Smooth muscle cell of the pulmonary artery (primary cell): Measurements from ENCODE around the gene ZNF280D. TPM values are rescaled to one million over a fixed set of nuclear protein-coding genes. Genes with fewer than 3 reads are reported as not detected.

ENCODE experiments used
- total RNA-seq: library from RNA; depleted of rRNA; stranded (reverse); fragments of >200 nt; gene quantifications from 2 replicates; pipeline ENCODE4 v1.2.3, GENCODE V29; 2014

The ZNF280D gene, protein sequence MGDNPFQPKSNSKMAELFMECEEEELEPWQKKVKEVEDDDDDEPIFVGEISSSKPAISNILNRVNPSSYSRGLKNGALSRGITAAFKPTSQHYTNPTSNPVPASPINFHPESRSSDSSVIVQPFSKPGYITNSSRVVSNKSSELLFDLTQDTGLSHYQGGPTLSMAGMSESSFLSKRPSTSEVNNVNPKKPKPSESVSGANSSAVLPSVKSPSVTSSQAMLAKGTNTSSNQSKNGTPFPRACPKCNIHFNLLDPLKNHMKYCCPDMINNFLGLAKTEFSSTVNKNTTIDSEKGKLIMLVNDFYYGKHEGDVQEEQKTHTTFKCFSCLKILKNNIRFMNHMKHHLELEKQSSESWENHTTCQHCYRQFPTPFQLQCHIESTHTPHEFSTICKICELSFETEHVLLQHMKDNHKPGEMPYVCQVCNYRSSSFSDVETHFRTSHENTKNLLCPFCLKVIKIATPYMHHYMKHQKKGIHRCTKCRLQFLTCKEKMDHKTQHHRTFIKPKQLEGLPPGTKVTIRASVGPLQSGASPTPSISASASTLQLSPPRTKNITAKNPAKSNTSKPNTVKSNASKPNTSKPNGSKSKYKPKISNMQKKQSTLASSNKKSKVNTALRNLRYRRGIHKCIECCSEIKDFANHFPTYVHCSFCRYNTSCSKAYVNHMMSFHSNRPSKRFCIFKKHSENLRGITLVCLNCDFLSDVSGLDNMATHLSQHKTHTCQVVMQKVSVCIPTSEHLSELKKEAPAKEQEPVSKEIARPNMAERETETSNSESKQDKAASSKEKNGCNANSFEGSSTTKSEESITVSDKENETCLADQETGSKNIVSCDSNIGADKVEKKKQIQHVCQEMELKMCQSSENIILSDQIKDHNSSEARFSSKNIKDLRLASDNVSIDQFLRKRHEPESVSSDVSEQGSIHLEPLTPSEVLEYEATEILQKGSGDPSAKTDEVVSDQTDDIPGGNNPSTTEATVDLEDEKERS
- 22.3 and 29.1 TPM in 2 replicates for total RNA-seq

DNA sequence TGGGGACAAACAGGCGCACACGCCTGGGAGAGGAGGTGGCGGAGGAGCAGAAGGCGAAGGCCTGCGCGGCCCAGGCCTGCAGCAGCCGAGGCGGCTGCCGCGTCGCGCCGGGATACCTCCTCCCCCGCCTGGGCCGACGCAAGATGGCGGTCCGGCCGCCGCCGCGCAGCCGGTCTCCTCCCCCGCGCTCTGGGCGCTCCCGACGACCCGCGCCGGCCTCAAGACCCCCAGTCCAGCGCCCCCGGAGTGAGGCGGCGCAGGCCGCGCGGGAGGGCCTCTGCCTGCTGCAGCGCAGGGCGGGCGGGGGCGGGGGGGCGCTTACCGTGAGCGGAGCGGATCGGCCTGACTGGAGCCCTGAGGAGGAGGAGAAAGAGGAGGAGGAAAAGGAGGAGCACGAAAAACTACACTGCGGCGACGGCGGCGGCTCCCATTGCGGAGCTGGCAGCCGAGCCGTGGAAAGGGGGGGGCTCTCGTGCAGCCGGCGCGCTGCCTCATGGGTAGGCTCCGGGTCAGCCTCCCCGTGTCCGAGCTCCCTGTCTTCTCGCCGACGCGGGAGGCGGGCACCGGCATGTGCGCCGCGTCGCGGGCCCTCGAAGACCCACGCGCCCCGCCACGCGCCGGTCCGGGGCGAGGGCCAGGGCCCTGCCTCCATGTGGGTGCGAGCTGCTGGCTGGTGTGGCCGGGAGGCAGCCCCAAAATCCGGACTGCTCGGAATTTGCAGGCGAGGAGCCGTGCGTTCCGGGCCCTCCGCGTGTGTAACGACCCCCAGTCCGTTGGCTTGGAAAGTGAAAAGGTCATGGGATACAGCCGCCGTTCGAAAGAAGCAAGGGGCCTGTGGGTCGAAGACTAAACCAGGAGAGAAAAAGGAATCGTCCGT, at the start of gene ZNF280D:
ZNF280D (minus strand) TSS at position 374 of the 877 bp plus-strand sequence. CDS start 26,400 bp downstream, outside the sequence.

Other genes with a start within 250 kb of the ZNF280D start
- gene TCF12, start 185.1 kb upstream of the ZNF280D start, total RNA-seq = 67.7 and 95.5 TPM in 2 replicates